ENCODE measurements around the gene ZNF423.

Gene ZNF423

DNA sequence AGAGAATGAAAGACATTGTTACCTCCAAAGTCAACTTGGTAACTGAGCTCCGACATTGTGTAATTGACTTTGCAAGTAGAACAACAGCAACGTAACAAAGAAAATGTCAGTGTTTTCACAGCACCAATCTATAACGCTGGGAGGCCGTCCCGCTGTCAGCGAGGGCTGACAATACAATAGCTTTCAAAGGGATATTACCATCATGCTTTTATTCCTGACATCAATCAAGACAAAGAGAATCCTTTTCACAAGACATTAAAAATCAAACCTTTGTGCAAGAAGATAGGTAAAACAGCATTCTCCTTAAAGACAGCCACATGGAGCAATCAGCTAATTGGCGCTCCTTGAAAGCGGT lies 6.2 kb downstream of the ZNF423 start:
- peaks cover 99% of the 10 kb centered on the region for H3K4me1 ChIP-seq
- H3K9me3 ChIP-seq = no peaks in the 10 kb centered on the region
- H3K36me3 ChIP-seq = peaks cover 10% of the 10 kb centered on the region; the same call in 1 of the 2 replicates
- no peak overlapping the region for H3K4me3 ChIP-seq
- peak overlapping the region; percentile 99 for H3K4me2 ChIP-seq
- H4K20me1 ChIP-seq = peaks cover 49% of the 10 kb centered on the region
- no peak for TF ChIP-seq Cebpa-rat (IDR thresholded peaks at IDR 0.05)
- no peak overlapping the region for H3K9ac ChIP-seq
- H3K27me3 ChIP-seq = no peaks in the 10 kb centered on the region
- no peak overlapping the region for H3K27ac ChIP-seq

DNA sequence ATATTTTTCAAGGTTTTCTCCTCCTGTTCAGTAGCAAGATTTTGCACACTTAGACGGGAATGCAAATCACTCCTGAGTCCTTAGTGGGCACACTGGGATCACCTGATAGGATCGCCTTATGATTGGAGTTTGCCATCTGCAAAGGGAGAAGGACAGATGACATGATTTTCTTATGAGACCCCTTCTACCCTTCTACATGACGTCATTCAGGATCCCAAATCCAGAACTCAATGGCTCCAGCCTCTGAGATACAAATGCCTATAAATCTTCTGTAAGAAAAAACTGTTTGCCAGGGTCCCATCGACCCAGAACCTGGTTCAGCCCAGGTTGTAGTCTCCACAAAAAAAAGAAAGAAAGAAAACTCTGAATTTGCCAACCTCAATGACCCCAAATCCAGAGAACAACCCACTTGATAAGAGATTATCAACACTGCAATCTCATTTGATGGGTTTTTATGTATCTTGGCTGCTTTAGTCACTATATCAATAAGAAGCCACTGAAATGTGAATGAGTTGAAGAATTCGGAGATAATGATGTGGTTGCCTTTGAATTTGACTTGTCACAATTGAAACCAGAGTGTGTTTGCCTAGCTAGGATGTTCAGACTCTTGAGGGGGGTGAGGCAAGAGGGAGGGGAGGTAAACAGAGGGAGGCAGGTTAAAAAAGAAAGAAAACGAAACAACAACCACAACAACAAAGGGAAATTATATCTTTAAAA lies 6.7 kb downstream of the ZNF423 start:
- Histone ChIP-seq H3K4me2 (peak overlapping the region; percentile 99), H3K36me3 (peaks cover 10% of the 10 kb centered on the region; the same call in 1 of the 2 replicates), H3K4me1 (peaks cover 94% of the 10 kb centered on the region), H4K20me1 (peaks cover 49% of the 10 kb centered on the region), H3K27me3 (no peaks in the 10 kb centered on the region), H3K4me3 (no peak overlapping the region), H3K9me3 (no peaks in the 10 kb centered on the region), H3K9ac (no peak overlapping the region), H3K27ac (no peak overlapping the region)
- no peak for TF ChIP-seq Cebpa-rat (IDR thresholded peaks at IDR 0.05)

DNA sequence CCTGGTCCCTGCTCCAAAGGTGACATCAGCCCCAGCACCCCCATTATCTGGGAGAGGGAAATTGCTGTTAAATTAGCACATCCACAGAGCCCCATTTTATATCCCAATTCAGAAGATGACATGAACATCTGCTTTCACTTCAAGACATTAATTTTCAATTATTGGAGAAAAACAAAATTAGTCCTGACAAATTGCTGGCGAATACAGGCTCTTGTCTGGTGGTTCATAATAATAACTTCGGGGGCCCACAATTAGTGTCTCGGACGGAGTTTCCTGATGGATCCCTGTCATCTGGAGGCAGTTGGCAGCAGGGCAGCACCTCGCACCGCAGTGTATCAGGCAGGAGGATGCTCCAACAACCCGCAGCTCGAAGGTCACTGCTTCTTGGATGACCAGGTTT lies 7.4 kb downstream of the ZNF423 start:
- TF ChIP-seq Cebpa-rat (IDR thresholded peaks at IDR 0.05) = no peak
- H3K4me1 ChIP-seq = peaks cover 87% of the 10 kb centered on the region
- peaks cover 10% of the 10 kb centered on the region; the same call in 1 of the 2 replicates for H3K36me3 ChIP-seq
- H3K4me3 ChIP-seq = no peak overlapping the region
- H3K9me3 ChIP-seq = no peaks in the 10 kb centered on the region
- H3K4me2 ChIP-seq = no peak overlapping the region
- H3K9ac ChIP-seq = no peak overlapping the region
- H3K27me3 ChIP-seq = no peaks in the 10 kb centered on the region
- peaks cover 49% of the 10 kb centered on the region for H4K20me1 ChIP-seq
- H3K27ac ChIP-seq = no peak overlapping the region

DNA sequence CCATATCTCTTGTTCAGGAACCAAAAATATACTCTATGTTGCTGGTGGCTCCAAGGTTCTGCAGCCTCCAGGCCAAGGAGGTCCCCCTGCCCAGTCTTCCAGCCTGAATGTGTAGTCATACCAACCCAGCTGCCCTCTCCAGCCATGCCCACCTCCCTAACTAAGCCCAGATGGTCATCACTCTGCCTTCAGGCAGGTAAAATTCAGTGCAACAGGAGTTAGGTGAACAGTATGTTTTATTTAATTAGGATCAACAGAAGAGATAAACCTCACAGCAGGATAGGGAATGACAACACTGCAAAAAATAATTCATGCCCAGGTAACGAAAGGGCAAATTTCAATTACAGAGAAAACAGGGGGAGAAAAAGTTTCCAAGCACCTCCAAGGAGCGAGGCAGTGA lies 9.1 kb downstream of the ZNF423 start:
- H3K4me1 ChIP-seq = peaks cover 82% of the 10 kb centered on the region
- H3K27ac ChIP-seq = peak overlapping the region; percentile 64
- TF ChIP-seq Cebpa-rat (IDR thresholded peaks at IDR 0.05) = no peak
- peaks cover 10% of the 10 kb centered on the region; the same call in 1 of the 2 replicates for H3K36me3 ChIP-seq
- H3K9me3 ChIP-seq = no peaks in the 10 kb centered on the region
- no peak overlapping the region for H3K4me3 ChIP-seq
- peak overlapping the region; percentile 85 for H3K4me2 ChIP-seq
- peaks cover 46% of the 10 kb centered on the region for H4K20me1 ChIP-seq
- no peaks in the 10 kb centered on the region for H3K27me3 ChIP-seq
- peak overlapping the region; percentile 6; the same call in 1 of the 2 replicates for H3K9ac ChIP-seq

DNA sequence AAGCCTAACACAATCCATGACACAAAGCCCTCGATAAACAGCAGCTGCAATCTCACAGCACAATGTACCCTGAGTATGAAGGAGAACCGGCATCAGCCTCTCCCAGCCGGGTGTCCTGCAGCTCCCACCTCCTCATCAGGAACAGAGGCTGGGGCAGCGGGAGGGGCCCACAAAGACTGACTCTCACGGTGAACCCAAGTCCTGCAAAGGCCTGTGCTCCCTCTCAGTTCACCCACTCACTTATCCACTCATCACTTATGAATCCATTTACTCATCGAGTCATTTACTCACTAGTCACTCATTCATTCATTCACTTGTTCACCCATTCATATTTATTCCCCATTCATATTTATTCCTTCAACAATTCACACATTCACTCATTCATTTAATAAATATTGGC lies 11.6 kb downstream of the ZNF423 start:
- no peak overlapping the region for H3K4me2 ChIP-seq
- H3K27ac ChIP-seq = no peak overlapping the region
- H3K36me3 ChIP-seq = peaks cover 10% of the 10 kb centered on the region; the same call in 1 of the 2 replicates
- H3K4me3 ChIP-seq = no peak overlapping the region
- H3K27me3 ChIP-seq = no peaks in the 10 kb centered on the region
- no peaks in the 10 kb centered on the region for H3K9me3 ChIP-seq
- peaks cover 82% of the 10 kb centered on the region for H3K4me1 ChIP-seq
- no peak for TF ChIP-seq Cebpa-rat (IDR thresholded peaks at IDR 0.05)
- peaks cover 22% of the 10 kb centered on the region for H4K20me1 ChIP-seq
- H3K9ac ChIP-seq = no peak overlapping the region

DNA sequence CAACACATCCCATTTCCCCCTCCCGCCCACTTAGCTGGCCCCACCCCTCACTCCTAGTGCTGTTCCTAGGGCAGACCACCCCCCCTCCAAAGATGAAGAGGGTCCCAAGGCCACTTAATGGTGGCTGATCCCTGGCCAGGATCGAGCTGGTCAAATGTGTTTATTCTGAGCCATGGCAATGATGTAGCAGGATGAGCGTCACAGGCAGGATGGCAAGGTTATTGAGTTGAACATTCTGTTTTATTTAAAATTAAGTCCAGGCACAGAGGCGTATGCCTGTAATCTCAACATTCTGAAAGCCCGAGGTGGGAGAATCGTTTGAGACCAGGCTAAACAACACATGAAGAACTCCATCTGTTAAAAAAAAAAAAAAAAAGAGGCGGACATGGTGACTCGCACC lies 12.2 kb downstream of the ZNF423 start:
- H3K36me3 ChIP-seq = peaks cover 7% of the 10 kb centered on the region; the same call in 1 of the 2 replicates
- no peak overlapping the region for H3K4me2 ChIP-seq
- no peaks in the 10 kb centered on the region for H3K9me3 ChIP-seq
- no peak overlapping the region for H3K27ac ChIP-seq
- H3K4me3 ChIP-seq = no peak overlapping the region
- no peak overlapping the region for H3K9ac ChIP-seq
- H3K27me3 ChIP-seq = no peaks in the 10 kb centered on the region
- TF ChIP-seq Cebpa-rat (IDR thresholded peaks at IDR 0.05) = no peak
- peaks cover 82% of the 10 kb centered on the region for H3K4me1 ChIP-seq
- H4K20me1 ChIP-seq = peaks cover 22% of the 10 kb centered on the region

DNA sequence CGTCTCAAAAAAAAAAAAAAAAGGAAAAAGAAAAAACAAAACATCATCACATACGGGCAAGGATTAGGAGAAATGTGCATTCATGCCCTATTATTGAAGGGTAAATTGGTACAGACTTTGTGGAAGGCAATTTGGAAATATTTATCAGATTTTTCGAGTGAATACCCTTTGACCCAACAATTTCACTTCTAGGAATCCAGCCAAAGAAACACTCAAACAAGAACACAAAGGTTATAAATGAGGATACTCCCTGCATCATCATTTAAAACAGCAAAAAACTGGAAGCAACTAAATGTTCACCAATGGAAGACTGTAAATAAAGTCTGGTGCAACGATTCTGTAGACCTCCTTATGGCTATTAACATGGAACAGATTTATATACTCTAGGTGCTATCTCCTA lies 12.9 kb downstream of the ZNF423 start:
- no peaks in the 10 kb centered on the region for H3K27me3 ChIP-seq
- TF ChIP-seq Cebpa-rat (IDR thresholded peaks at IDR 0.05) = no peak
- H3K36me3 ChIP-seq = peaks cover 6% of the 10 kb centered on the region; the same call in 1 of the 2 replicates
- H3K4me2 ChIP-seq = no peak overlapping the region
- peaks cover 82% of the 10 kb centered on the region for H3K4me1 ChIP-seq
- no peaks in the 10 kb centered on the region for H3K9me3 ChIP-seq
- peaks cover 22% of the 10 kb centered on the region for H4K20me1 ChIP-seq
- H3K4me3 ChIP-seq = no peak overlapping the region
- H3K9ac ChIP-seq = no peak overlapping the region
- no peak overlapping the region for H3K27ac ChIP-seq

DNA sequence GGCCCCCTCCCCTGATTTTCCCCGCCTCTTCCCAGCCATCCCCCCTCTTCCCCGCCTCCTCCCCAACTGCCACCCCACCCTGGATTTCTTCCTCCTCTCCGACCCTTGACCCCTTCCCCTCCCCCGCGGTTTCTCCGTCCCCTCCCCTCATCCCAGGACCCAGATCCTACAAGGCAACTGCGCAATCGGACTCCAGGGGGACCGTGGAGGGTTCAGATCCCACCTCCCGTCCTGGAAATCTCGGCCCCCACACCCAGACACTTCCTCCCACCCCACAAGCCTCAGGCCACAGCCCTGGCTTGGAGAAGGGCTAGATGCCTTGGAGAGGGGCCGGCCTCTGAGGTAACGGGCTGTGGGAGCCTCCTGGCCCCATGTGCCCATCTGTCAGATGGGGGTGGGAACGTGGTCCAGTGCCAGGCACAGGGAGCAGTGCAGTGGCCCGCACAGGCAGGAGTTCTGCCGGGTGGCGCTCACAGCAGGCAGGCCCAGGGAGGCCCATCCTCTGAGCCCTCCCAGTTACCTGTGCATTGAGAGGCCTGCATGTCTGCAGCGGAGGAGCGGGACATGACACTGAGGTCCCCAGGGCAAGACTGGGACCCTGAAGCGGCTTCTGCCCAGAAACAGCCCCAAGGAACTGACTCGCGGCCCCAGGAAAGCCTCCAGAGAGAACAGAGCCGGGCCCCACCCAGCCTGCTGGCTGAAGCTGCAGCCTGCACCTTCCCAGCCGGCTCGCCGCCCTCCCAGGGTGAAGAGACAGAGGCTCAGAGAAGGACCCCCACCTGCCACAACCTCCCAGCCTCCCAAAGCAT lies 16.7 kb downstream of the ZNF423 start:
- Histone ChIP-seq H3K36me3 (no peaks in the 10 kb centered on the region), H3K9ac (peak overlapping the region; percentile 93), H3K27me3 (no peaks in the 10 kb centered on the region), H3K4me3 (peak overlapping the region; percentile 64), H3K27ac (peak overlapping the region; percentile 99), H4K20me1 (no peaks in the 10 kb centered on the region), H3K4me1 (peaks cover 80% of the 10 kb centered on the region), H3K4me2 (peak overlapping the region; percentile 99), H3K9me3 (no peaks in the 10 kb centered on the region)
- TF ChIP-seq Cebpa-rat (IDR thresholded peaks at IDR 0.05) = no peak

DNA sequence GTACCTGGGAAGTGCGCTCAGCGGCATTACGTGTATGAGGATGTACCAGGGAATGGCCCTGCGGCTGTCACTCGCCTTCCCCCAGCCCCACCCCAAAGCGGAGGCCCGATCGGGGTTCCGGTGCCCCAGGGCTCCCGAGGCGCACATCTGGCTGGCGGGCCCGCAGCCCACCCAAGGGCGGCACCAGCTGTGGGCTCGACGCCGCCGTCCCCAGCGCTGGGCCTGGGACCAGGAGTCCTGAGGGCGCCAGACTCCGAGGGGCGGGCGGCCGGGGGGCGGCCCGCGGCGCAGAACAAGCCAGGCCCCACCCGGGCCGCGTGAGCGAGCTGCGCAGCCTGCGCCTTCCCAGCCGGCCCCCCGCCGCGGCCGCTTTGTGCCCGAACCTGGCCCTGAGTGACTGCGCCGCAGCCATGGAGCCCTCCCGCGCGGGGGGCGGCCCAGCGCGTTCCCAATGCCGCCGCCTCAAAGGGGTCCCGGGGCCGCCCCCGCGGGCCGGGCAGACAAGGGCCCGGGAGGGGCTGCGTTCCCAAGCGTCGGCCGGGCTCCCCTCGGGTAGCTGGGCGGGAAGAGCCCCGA lies 17.4 kb downstream of the ZNF423 start:
- H3K9ac ChIP-seq = peak overlapping the region; percentile 93
- peak overlapping the region; percentile 99 for H3K4me2 ChIP-seq
- peak overlapping the region; percentile 99 for H3K27ac ChIP-seq
- peak overlapping the region; percentile 64 for H3K4me3 ChIP-seq
- peaks cover 87% of the 10 kb centered on the region for H3K4me1 ChIP-seq
- TF ChIP-seq Cebpa-rat (IDR thresholded peaks at IDR 0.05) = no peak
- no peaks in the 10 kb centered on the region for H4K20me1 ChIP-seq
- no peaks in the 10 kb centered on the region for H3K36me3 ChIP-seq
- no peaks in the 10 kb centered on the region for H3K27me3 ChIP-seq
- no peaks in the 10 kb centered on the region for H3K9me3 ChIP-seq

All from BLaER1 (cell line).